ENCODE results near the gene DYRK1A.

Gene DYRK1A

DNA sequence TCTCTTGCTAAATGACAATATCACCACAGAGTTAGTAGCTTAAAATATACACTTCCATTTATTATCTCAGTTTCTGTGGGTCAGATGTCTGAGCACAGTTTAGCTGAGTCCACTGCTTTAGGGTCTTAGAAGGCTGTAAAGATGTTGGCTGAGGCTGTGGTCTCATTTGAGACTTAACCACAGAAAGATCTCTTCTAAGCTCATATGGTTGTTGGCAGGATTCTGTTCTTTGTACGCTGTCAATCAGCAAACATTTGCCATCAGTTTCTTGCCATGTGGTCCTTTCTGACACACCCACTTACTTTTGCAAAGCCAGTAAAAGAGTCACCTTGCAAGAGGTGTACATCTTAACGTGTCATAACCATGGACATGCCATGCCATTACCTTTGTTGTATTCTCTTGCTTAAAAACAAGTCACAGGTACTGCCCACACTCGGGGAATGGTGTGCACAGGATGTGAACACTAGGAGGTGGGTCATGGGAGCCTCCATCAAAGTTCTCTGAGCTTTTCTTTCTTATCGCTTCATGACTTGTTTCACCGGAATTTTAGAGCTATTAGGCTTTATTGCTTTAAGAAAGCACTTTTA lies 18.7 kb downstream of the DYRK1A start:
- DNase-seq (ENCODE audit: low spot score) = no peak

DNA sequence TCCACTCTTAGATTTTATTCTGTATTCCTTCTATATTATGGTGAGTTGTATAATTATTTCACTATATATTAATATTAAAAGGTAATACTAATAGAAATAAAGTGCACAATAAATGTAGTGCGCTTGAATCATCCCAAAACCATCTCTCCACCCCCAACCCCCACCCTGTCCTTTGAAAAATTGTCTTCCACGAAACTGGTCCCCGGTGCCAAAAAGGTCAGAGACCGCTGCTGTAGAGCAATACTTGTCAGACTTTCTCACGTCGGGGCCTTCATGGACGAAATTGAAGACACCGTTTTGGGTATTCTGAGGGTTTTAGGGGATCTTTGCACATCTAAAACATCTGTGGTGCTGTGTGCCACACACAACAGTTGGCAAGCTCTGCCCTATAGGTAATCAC lies 19.6 kb downstream of the DYRK1A start:
- no peak for DNase-seq (ENCODE audit: low spot score)

DNA sequence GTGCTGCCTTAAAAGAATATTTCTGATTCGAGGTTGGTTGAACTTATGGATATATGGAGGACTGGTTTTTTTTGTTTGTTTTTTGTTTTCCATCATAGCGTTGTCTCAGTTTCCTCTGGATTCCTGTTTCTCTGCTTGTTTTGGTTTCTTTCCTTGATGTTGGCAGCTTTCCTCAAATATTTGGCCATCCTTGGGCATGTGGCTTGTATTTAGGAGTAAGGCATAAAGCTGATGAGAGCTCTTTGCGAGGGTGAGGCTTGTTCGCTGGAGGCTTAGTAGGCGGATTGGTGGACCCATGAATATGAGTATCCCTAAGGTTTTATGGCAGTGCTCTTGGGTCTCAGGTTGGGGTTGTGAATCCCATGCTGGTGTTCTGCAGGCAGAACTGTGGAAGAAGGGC lies 22.9 kb downstream of the DYRK1A start:
- no peak for DNase-seq (ENCODE audit: low spot score)

DNA sequence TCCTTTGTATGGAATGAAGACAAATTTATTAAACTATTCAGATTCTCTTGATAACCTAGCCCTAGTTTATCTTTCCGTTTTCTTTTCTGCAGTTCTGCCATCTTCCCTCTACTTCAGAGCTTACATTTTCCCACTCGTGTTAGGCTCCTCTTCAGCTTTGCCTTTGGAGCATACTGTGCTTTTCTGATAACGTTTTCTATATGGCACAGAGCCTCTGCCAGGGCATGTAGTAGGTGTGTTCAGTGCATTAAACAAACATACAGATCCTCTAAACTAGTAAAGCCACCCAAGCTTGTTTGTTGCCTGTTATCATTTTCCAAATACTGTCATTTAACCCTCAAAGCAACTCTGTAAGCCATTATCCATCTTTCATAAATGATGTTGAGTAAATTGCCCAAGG lies 25.1 kb downstream of the DYRK1A start:
- DNase-seq (ENCODE audit: low spot score) = no peak

DNA sequence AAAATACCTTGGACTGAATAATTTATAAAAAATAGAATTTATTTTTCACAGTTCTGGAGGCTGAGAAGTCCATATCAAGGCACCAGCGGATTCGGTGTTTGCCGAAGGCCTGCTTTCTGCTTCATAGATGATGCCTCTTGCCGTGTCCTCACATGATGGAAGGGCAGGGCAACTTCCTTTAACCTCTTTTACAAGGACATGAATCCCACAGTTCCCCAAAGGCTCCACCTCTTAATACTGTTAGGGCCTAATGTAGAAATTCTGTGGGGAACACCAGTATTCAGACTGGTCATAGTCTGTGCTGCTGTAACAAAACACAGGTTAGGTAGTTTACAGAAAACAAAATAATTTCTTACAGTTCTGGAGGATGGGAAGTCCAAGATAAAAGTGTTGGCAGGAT lies 25.9 kb downstream of the DYRK1A start:
- DNase-seq (ENCODE audit: low spot score) = no peak

DNA sequence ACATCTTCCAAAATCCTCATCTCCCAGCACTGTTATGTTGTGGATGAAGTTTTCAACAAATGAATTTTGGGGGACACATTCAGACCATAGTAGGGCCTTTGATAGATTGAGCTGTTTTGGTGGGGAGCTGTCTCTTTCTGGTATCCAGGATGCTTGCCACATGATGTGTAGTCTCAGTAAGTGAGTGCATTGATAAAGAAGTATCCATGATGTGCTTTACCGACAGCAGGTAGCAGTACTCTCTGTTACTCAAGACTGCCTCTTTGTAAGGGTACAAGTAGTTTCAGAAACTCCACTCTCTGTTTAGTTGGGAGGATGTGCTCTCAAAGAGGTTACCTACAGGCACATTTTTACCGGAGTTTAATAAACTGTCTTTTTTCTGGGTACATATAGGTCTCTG lies 26.5 kb downstream of the DYRK1A start:
- no peak for DNase-seq (ENCODE audit: low spot score)

DNA sequence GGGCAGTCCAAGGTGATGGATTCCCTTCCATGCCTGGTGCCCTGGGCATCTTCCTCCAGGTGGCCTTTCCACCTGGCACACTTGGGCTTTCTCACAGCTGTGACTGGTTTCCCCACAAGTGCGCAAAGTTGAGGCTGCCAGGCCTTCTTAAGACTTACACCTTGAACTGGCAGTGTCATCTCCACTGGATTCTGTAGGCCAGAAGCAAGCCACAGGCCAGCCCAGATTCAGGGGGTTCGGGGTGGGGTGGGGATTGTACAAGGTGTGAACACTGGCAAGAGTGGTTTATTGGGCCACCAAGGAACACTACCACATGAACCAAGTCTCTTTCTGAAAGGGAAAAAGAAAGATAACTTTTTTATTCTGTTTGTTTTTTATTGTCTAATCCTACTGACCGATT lies 27.2 kb downstream of the DYRK1A start:
- no peak for DNase-seq (ENCODE audit: low spot score)

DNA sequence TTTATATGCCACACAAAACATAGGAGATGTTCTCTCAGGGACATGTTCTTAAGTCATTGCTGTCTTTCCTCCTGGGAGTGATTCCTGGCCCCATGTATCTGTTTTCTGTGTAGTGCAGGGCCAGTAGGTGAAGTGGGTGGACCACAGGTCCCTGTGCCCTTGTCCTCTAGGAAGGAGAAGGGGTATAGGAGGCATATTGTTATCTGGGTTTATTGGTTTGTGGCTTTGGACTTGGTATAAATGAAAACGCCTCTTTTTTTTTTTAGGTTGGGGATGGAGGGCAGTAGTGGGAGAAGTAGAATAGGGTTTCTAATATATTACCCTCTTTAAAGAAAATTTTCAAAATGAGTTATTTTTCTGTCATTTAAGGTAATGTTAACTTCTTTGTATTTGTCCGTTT lies 29.4 kb downstream of the DYRK1A start:
- DNase-seq (ENCODE audit: low spot score) = no peak

DNA sequence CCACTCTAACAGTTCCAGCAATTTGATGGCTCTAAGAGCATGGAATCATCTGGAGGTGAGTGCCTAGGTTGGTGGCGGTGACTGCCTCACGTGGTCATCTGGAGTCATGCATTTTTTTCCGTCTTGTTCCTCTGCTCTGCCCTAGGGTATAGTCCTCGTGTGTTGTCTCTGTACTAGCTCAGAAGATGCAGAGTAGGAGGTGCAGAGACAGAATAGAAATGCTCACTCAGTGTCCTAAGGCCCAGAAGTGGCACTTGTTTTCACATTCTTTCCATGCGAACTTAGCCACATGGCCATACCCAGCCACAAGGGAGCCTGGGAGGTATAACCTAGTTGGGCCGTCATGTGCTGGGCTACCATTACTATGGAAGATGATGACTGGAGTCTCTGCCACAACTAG lies 30.3 kb downstream of the DYRK1A start:
- DNase-seq (ENCODE audit: low spot score) = no peak

DNA sequence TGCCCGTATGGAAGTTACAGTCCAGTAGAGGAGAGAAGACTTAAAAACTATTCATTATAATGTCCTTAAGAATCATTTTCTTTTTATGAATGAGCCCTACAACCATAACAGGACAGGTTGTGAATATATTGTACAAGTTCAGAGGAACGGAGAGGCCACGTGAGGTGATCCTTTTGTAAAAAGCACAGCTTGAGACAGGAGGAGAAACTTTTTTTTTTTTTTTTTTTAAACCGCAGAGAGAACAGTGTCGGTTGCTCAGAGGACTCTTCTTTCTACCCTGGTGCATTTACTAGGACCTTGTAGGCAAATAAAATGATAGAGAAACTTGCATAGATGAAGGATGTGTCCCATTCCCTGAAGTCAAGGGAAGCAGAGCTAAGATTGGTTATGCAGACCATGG lies 32.1 kb downstream of the DYRK1A start:
- no peak for DNase-seq (ENCODE audit: low spot score)

DNA sequence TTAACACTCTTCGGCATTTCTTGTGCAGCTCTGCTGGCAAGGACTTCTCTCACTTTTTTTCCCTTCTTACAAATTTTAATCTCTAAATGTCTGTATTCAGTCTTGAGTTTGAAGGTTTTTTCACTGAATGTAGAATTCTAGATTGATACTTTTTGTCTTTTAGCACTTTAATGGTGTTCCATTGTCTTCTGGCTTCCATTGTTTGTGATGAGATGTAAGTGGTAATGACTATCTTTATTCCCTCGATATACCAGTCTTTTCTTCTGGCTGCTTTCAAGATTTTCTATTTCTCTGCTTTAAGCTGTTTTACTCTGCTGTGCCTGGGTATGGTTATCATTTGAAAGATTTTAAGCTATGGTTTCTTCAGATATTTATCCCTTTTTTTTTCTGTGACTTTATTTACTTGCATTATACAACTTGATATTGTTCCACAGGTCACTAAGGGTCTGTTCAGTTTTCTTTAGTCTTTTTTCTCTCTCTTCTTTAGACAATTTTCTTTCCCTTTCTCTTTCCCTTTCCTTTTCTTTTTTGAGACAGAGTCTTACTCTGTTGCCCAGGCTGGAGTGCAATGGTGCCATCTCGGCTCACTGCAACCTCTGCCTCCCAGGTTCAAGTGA lies 35.8 kb downstream of the DYRK1A start:
- DNase-seq (ENCODE audit: low spot score) = no peak

DNA sequence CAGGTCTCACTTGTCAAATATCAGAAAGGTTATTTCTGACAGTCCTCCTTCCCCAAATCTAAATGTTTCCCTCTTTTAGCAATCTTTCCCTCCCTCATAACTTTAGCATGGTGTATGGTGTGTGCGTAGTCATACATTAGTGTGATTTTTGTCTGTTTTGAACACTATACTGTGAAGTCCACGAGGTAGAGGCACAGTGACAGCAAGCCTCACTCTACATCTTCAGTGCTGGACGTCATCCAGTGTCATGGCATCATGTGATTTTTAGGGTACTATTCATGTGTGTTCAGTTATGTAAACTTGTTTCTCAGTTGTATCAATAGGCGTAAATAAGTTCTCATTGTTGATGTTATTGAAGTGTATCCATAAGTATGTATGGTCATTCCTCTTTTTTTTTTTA lies 39.1 kb downstream of the DYRK1A start:
- no peak for DNase-seq (ENCODE audit: low spot score)

DNA sequence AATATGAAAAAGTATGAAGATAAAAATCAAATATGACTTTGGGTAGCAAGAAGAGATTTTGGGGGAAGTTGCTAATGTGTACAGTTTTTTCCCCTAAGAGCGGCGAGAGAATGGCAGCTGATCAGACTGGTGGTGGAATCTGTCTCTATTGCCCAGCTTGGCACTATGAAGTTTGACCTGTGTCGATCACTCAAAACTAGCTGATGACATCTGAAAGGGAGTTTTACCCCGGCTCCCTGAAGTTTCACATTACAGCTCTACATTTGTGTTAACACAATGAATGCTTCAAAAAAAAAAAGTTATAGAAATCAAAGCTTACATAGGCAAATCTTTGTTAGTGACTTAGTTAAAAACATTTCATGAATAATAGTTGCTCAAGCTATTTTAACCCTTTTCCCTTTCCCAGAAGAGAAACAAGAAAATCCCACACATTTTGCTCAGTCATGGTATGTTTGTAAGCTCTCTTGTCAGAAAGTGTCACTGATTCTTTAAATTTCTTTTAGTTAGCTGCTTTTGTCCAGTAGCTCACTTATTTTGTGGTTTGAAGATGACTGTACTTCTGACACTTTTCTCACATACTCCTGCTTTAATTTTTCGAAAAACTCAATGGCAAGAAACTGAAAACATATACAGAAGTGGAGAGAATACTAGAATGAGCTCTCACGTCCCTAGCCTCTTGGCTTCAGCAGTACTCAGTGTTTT lies 41.3 kb downstream of the DYRK1A start:
- no peak for DNase-seq (ENCODE audit: low spot score)

DNA sequence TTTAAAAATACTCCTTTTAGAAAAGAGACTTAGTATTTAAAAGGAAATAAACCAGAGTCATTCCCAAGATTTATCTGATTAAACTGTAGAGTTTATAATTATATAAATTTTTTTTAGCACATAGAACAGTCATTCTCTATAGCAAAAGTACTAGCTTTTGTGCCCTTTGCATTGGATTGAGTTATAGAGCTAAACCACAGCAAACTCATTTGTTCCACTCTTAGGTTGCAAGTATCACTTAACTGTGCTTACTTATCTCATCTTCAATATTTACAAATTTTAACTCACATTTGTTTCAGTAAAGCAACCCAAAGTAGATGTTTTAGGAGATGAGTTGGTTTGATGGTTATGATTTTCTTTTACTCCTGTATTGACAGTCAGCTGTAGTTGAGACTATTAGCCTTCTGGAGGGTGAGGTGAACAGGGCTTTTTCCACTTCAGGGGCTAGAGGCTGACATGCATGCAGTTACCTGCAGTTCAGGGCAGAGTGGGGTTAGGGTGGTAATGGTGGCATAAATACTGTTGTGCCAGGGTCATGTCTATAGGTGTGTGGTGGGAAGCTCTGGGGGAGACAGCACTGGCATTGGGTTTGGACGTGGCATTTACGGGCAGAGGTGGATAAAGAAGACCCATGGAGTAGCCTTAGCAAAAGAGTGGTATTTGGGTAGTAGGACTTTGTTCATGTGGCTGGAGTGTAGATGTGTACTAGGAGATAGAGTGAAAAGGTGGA lies 42.1 kb downstream of the DYRK1A start:
- DNase-seq (ENCODE audit: low spot score) = no peak

DNA sequence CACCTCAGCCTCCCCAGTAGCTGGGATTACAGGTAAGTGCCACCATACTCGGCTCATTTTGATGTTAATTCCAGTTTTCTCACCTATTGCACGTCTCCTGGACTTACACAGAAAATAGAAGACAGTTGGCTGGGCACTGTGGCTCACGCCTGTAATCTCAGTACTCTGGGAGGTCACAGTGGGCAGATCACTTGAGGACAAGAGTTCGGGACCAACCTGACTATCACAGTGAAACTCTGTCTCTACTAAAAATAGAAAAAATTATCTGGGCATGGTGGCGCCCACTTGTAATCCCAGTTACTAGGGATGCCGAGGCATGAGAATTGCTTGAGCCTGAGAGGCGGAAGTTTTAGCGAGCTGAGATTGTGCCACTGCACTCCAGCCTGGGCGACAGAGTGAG lies 44.1 kb downstream of the DYRK1A start:
- DNase-seq (ENCODE audit: low spot score) = no peak

DNA sequence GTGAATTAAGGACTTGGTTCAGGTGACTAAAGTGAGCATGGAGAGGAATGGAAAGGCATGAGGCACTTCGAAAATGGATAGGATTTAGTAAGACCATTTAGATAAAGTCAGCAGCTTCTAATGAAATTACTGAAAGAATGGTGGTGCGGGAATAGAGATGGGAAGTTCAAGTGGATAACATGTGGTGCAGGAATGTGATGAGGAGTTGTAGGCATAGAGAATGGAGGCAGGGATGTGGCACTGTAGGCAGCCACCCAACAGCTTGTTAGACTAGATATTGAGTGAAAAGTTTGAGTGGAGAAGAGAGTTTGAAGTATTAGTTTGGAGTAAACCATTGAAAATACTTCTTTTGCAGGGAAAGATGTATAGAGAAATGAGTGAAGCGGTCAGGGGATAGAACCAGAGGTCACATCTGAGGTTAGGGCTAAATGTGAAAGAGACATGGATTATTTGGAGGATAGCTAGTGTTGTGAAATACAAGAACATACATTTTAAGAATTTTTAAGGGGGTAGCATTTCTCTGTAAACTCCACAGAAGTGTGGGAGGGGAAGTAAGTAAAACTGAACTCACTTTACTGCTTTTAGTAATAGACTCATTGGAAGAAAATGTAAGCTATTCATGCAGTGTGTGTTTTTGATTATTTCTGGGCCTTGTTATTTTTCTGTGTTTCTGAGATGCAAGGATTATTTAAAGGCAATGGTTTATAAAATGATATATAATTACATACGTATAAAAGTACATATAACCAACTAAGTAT lies 46.2 kb downstream of the DYRK1A start:
- DNase-seq (ENCODE audit: low spot score) = no peak

DNA sequence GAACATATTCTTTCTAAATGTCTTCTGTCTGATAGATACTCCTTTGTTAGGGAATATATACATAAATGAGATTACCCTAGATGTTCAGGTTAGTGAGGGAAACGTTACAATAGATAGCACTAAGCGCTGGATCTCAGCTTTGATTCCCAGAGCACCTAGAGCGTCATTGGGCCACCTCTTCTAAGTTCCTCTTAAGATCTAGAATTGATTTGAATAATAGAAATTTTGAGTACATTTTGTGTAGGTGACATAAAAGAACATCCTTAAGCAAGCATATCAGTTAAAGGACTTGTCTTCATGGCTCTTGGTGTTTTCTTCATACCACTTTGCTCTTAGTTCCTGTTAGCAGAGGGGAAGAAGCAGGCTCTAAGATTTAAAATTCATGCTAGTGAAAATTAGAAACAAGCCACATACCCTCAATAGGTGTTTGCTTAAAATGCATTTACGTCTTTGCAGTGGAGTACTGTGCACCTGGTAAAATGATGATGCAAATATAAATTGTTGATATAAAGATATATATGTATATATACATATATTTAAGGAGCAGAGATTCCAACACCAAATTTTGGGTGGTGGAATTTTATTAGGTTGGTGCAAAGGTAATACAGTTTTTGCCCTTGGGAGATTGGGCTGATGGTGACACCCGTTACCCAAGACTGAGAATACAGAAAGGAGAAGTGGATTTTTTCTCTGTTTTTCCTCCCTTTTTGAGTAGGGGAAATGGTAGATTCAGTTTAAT lies 47.1 kb downstream of the DYRK1A start:
- no peak for DNase-seq (ENCODE audit: low spot score)

DNA sequence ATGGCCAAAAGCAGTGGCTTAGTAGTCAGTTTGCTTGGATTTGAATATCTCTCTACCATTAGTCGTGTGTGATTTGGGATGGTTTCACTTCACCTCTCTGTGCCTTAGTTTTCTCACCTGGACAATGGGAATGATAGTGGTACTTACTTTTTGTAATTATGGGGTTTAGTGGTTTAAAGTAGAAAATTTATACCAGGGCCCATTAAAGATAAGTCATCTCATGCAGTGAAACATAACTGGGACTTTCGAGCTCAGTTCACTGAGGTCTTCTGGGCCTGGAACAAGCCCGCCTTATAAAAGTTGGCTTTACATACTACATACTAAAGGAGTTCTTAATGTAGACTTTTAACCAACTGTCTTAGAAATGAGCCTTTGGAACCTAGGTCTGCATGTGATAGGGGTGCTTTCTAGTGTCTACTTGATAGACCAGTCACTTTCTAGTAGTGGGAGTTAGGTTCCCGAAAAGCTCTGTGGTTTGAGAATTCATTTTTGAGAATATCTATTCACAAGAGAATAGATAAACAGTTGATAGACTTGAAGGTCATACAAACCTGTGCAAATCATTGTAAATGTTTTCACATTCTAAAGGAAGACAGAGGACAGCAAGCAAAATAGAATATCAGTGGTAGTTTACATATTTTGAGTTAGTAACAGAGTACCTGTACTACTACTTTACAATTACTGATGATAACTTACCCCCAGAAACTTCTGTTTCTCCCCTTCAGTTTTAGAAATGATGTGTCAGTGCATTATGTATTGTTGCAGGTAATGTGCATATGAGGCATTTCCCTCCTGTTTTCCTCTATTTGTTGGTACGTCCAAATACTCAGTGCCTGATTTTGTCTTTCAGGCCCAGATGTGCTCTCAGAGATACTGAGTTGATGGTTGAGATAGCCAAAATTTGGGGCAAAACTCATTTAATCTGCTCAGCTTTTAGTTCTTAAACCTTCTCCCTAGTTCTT lies 48.0 kb downstream of the DYRK1A start:
- DNase-seq (ENCODE audit: low spot score) = no peak

DNA sequence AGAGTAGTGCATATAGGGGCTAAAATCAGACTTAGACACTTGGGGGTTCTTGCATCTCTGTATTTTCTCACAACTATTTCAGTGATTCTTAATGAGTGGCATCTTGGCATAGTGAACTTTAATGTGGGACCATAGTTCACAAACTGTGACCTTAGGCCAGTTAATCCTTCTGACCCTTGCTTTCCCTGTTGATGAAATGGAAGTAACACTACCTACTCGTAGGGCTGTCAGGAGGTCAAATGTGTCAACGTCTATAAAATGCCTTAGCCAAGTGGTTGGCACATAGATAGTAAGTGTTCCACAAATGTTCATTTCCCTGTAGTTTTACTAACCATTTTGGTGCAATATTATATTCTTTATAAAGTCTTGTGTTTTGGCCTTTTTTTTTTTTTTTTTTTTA lies 49.4 kb downstream of the DYRK1A start:
- no peak for DNase-seq (ENCODE audit: low spot score)

DNA sequence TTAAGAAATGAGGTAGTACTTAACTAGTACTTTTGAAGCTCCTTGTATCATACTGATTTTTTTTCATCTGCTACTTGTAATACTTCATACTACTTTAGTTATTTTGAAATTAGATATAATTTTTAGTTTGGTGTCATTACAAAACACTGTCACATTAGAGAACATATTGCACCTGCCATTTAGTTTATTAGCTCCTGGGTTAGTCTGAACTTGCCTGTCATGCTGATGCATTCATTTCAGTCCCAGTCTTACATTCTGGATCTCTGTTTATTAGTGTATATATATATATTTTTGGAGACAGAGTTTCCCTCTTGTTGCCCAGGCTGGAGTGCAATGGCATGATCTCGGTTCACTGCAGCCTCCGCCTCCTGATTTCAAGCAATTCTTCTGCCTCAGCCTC lies 50.3 kb downstream of the DYRK1A start:
- DNase-seq (ENCODE audit: low spot score) = no peak

Data from Ammon's horn (tissue), 1 donor.